Chondrocyte (in vitro differentiated cells): ENCODE results near the gene CCDC40. TPM values are rescaled to one million over a fixed set of nuclear protein-coding genes. Genes with fewer than 3 reads are reported as not detected.

Experiments
- DNase-seq: peaks from one replicate; pipeline ENCODE4 v3.0.0; 2021; ENCODE audit warnings: mixed read lengths, low spot score
- H3K27ac Mint-ChIP-seq: one replicate; pipeline ENCODE4 v1.8.0; 2021; ENCODE audit warnings: mild to moderate bottlenecking, moderate library complexity, mixed read lengths; ENCODE audit not compliant: unreplicated experiment
- H3K27me3 Mint-ChIP-seq: 2 replicates; pipeline ENCODE4 v1.8.0; 2021; ENCODE audit warnings: low read depth, mixed read lengths
- H3K36me3 Mint-ChIP-seq: 2 replicates; pipeline ENCODE4 v1.8.0; 2021; ENCODE audit warnings: low read depth, mixed read lengths
- H3K4me1 Mint-ChIP-seq: 2 replicates; pipeline ENCODE4 v1.8.0; 2021; ENCODE audit warnings: low read depth, mild to moderate bottlenecking, mixed read lengths
- H3K4me3 Mint-ChIP-seq: one replicate; pipeline ENCODE4 v1.8.0; 2021; ENCODE audit warnings: mild to moderate bottlenecking, moderate library complexity, mixed read lengths; ENCODE audit not compliant: unreplicated experiment
- H3K9me3 Mint-ChIP-seq: 2 replicates; pipeline ENCODE4 v1.8.0; 2021; ENCODE audit warnings: low read depth, mixed read lengths
- CTCF ChIP-seq: fragments of 200-600 bp; sonication (generic); IDR thresholded peaks from 2 replicates; pipeline ENCODE4 v1.5.0; 2021; ENCODE audit warnings: antibody characterized with exemption, mild to moderate bottlenecking, moderate library complexity
- total RNA-seq: library from RNA; stranded (reverse); gene quantifications from 3 replicates; pipeline ENCODE4 v1.2.1, GENCODE V29; 2021

Gene CCDC40
- total RNA-seq, 1 donor from 2014 or later = 5.8 TPM

- H3K36me3 Mint-ChIP-seq = peaks cover 2% of the 10 kb centered on the region
- H3K4me1 Mint-ChIP-seq = no peaks in the 10 kb centered on the region
- H3K27me3 Mint-ChIP-seq = no peaks in the 10 kb centered on the region
- no peak for DNase-seq
- no peak overlapping the region for H3K27ac Mint-ChIP-seq
- no peak overlapping the region for H3K4me3 Mint-ChIP-seq
- no peak for TF ChIP-seq CTCF
- H3K9me3 Mint-ChIP-seq = peaks cover 14% of the 10 kb centered on the region
Observed at GRCh38 chr17:80113033-80113484, 76.6 kb downstream of the CCDC40 start.

- Mint-ChIP-seq H3K4me1 (no peaks in the 10 kb centered on the region), H3K4me3 (no peak overlapping the region), H3K27ac (no peak overlapping the region), H3K9me3 (peaks cover 14% of the 10 kb centered on the region), H3K27me3 (no peaks in the 10 kb centered on the region), H3K36me3 (peaks cover 2% of the 10 kb centered on the region)
- no peak for TF ChIP-seq CTCF
- no peak for DNase-seq
Observed at GRCh38 chr17:80114758-80115157, 78.3 kb downstream of the CCDC40 start.

GRCh38 chr17:80115159-80115558, 78.7 kb downstream of the CCDC40 start:
- Mint-ChIP-seq H3K36me3 (peaks cover 2% of the 10 kb centered on the region), H3K4me3 (no peak overlapping the region), H3K27ac (no peak overlapping the region), H3K4me1 (no peaks in the 10 kb centered on the region), H3K9me3 (peaks cover 14% of the 10 kb centered on the region), H3K27me3 (no peaks in the 10 kb centered on the region)
- no peak for DNase-seq
- TF ChIP-seq CTCF = no peak

GRCh38 chr17:80116276-80116920, 80.0 kb downstream of the CCDC40 start:
- peaks cover 2% of the 10 kb centered on the region for H3K36me3 Mint-ChIP-seq
- no peak for TF ChIP-seq CTCF
- no peak for DNase-seq
- no peaks in the 10 kb centered on the region for H3K4me1 Mint-ChIP-seq
- peaks cover 14% of the 10 kb centered on the region for H3K9me3 Mint-ChIP-seq
- no peaks in the 10 kb centered on the region for H3K27me3 Mint-ChIP-seq
- H3K27ac Mint-ChIP-seq = no peak overlapping the region
- no peak overlapping the region for H3K4me3 Mint-ChIP-seq

- no peak overlapping the region for H3K27ac Mint-ChIP-seq
Observed at GRCh38 chr17:80116921-80117380, 80.5 kb downstream of the CCDC40 start.

More at GRCh38 chr17:80116921-80117380, 80.5 kb downstream of the CCDC40 start:
- H3K9me3 Mint-ChIP-seq = peaks cover 14% of the 10 kb centered on the region
- DNase-seq = no peak
- H3K36me3 Mint-ChIP-seq = peaks cover 2% of the 10 kb centered on the region
- no peak overlapping the region for H3K4me3 Mint-ChIP-seq
- no peak for TF ChIP-seq CTCF
- no peaks in the 10 kb centered on the region for H3K27me3 Mint-ChIP-seq
- no peaks in the 10 kb centered on the region for H3K4me1 Mint-ChIP-seq
